Left lung (tissue), 14 donors: ENCODE results near the gene DMRT2. TPM values are rescaled to one million over a fixed set of nuclear protein-coding genes. Genes with fewer than 3 reads are reported as not detected.

ENCODE experiments used
- ATAC-seq: fragments of 200-7000 bp; cut with Tn5 transposase; one replicate; pipeline ENCODE4 v1.9.1; 2020; ENCODE audit warnings: moderate library complexity
- DNase-seq, 4 donors: peaks; one replicate each; pipeline ENCODE4 v3.0.0-alpha.2; 2013 to 2020
- H3K27ac ChIP-seq, 2 donors: fragments of 200-600 bp; sonication (generic) in 1 of 2; one replicate each; pipeline versions ENCODE4 v1.5.0 to v1.8.0; 2020 to 2021
- H3K27me3 ChIP-seq, 2 donors: fragments of 200-600 bp; sonication (generic) in 1 of 2; one replicate each; pipeline versions ENCODE4 v1.5.0 to v1.8.0; 2020 to 2021
- H3K36me3 ChIP-seq, 2 donors: fragments of 200-600 bp; sonication (generic) in 1 of 2; one replicate each; pipeline versions ENCODE4 v1.5.0 to v1.8.0; 2020 to 2021
- H3K4me1 ChIP-seq, 2 donors: fragments of 200-600 bp; one replicate each; pipeline ENCODE4 v1.8.0; 2021
- H3K4me3 ChIP-seq, 2 donors: fragments of 200-600 bp; sonication (generic) in 1 of 2; one replicate each; pipeline versions ENCODE4 v1.5.0 to v1.8.0; 2020 to 2021; ENCODE audit warnings: mild to moderate bottlenecking in 1 of 2
- H3K9me3 ChIP-seq, 2 donors: fragments of 200-600 bp; sonication (generic) in 1 of 2; one replicate each; pipeline versions ENCODE4 v1.5.0 to v1.8.0; 2020 to 2021
- intact Hi-C, 2 donors: fragments of 100-400 bp; cut with DNase I; formaldehyde crosslinking; loops; one replicate each; pipeline versions ENCODE4 v1.11.2 to v1.14.2; 2022
- long read RNA-seq, 12 donors: library from polyadenylated mRNA in 2 of 12; unstranded in 2 of 12; transcript quantifications; one replicate each; pipeline ENCODE4 v2.0.0 and lab custom pipeline, GENCODE V29; 2019 to 2026
- polyA plus RNA-seq, 6 donors: library from polyadenylated mRNA; unstranded; fragments of 120-200 nt; gene quantifications; one replicate each; pipeline ENCODE4 v1.2.1, GENCODE V29; 2013; ENCODE audit not compliant: insufficient read length in 6 of 6
- total RNA-seq, 2 donors: library from RNA; stranded (reverse); fragmentation: NEBNext Ultra II Directional; extraction: Animal tissue kit (Norgen Biotek cat#: 25700); gene quantifications; one replicate each; pipeline ENCODE4 v1.2.1, GENCODE V29; 2021
- TF ChIP-seq, protein P1 (sequence below), 2 donors: fragments of 200-600 bp; sonication (generic) in 1 of 2; IDR thresholded peaks; one replicate each; pipeline versions ENCODE4 v1.5.0 to v1.8.0; 2021; ENCODE audit warnings: antibody characterized with exemption in 2 of 2
- donor health status: DM: no; HTN: yes; CAD: no.
- donor health status: DM: no; HTN: no; CAD: no.

The DMRT2 gene
- under 1 TPM; 0.35 to 0.76 TPM for total RNA-seq
- under 1 TPM in 2 of 6 donors, not detected in 4; 0.09 to 0.23 TPM for polyA plus RNA-seq
- long read RNA-seq, donor 1, result 0 reads
- long read RNA-seq, donor 2, result 0 reads
- long read RNA-seq, donor 3, result 0 reads
- long read RNA-seq, donor 4, result 0 reads
- long read RNA-seq, donor 5, result 0 reads
- long read RNA-seq, donor 6, result 0 reads
- long read RNA-seq, donor 7, result 0 reads
- long read RNA-seq, donor 8, result 0 reads
- long read RNA-seq, donor 9, result 0 reads
- long read RNA-seq, donor 10, result 0 reads
- long read RNA-seq, donor 11, result 0 reads
- long read RNA-seq, donor 12, result 0 reads

DNA sequence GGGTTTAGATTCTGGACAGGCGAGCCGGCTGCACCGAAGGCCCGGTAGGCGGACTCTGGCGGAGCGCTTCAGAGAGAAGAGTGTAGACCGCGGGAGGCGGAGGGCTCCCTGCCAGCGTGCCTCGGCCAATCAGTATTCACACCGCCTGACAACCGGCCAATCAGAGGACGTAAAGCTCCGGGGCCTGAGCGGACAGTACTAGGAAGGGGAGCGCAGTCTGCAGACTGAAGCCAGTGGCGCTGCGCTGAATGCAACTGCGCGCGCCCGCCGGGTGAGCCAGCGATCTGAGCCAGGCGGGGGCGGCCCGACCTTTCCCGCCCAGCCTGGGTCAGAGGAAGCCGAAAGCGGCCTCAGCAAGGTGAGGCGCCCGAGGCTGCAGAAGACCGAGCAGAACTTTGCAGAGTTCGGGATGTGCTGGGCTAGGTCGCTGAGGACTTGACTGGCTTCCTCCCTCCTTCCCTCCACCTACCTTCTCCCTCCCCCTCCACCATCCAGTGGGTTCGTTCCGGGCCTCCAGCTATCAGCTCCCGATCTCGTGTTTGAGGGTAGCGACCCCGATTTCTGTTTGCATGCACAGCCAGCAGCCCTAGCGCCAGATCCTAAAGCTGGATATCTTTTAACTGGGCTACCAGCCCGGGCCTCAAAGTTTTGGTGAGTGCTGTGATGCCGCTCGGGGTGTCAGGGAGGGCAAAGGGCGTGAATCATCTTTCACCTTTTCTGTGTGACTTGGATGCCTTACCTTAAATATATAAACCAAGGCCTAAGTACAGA is at the start of gene DMRT2:
Gene DMRT2, plus strand, starts transcription at position 233 of the 771 bp plus-strand sequence. CDS start 1,257 bp downstream, outside the sequence.
- TF ChIP-seq, protein P1, sequence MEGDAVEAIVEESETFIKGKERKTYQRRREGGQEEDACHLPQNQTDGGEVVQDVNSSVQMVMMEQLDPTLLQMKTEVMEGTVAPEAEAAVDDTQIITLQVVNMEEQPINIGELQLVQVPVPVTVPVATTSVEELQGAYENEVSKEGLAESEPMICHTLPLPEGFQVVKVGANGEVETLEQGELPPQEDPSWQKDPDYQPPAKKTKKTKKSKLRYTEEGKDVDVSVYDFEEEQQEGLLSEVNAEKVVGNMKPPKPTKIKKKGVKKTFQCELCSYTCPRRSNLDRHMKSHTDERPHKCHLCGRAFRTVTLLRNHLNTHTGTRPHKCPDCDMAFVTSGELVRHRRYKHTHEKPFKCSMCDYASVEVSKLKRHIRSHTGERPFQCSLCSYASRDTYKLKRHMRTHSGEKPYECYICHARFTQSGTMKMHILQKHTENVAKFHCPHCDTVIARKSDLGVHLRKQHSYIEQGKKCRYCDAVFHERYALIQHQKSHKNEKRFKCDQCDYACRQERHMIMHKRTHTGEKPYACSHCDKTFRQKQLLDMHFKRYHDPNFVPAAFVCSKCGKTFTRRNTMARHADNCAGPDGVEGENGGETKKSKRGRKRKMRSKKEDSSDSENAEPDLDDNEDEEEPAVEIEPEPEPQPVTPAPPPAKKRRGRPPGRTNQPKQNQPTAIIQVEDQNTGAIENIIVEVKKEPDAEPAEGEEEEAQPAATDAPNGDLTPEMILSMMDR (IDR thresholded peaks at IDR 0.05), result no peak
- Histone ChIP-seq H3K4me1 (peaks cover 5 to 55% of the 10 kb centered on the region in 2 donors), H3K9me3 (no peaks in the 10 kb centered on the region), H3K36me3 (no peaks in the 10 kb centered on the region), H3K4me3 (peak within 1 kb of the TSS in 1 of 2 donors; percentile 7), H3K27ac (no peak within 1 kb of the TSS), H3K27me3 (peaks cover 98 to 100% of the 10 kb centered on the region in 2 donors)
- DNase-seq, result peak; percentile 86 to 95 (median 87)
- intact Hi-C loops, result no loop called here
- peak; percentile 92 for ATAC-seq

DNA sequence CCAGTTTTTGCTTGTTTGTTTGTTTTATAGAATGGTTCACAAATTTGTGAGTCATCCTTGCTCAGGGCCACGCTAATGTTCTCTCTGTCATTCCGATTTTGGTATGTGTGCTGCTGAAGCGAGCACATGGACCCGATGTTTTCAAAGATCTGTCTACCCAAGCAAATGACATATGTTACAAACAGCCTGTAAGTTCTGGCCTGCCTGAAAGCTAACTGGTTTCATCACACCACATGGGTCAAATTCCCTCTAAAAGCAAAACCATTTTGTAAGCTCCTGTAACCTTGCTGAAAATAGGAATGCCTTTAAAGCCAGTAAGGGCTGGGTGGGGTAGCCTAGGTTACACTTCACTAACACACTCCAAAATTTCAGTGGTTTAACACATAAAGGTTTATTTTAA is 48.3 kb upstream of the DMRT2 start:
- no peaks in the 10 kb centered on the region for H3K36me3 ChIP-seq
- intact Hi-C loops, result no loop called here
- DNase-seq, result no peak
- TF ChIP-seq, protein P1 (IDR thresholded peaks at IDR 0.05), result no peak
- no peak overlapping the region for H3K4me3 ChIP-seq
- H3K4me1 ChIP-seq, result no peaks in the 10 kb centered on the region
- ATAC-seq, result no peak
- H3K27ac ChIP-seq, result no peak overlapping the region
- peaks cover 0 to 5% of the 10 kb centered on the region in 2 donors for H3K9me3 ChIP-seq
- peaks cover 0 to 5% of the 10 kb centered on the region in 2 donors for H3K27me3 ChIP-seq

DNA sequence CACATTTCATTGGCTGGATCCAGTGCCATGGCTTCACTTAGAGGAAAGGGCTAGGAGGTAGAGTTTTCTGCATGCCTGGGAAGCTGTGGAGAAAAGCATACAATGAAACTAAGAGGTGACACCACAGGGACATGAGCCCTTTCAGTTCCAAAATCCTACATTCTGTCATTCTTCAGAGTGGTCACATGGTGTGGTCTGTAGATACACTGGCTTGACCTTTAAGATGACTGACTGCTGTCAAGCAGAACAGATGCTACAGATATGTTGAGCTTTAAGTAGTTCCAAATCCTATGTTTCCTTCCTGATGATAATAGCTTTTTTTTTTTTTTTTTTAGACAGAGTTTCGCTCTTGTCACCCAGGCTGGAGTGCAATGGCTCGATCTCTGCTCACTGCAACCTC is 47.5 kb upstream of the DMRT2 start:
- Histone ChIP-seq H3K9me3 (peaks cover 0 to 5% of the 10 kb centered on the region in 2 donors), H3K36me3 (no peaks in the 10 kb centered on the region), H3K4me1 (no peaks in the 10 kb centered on the region), H3K27me3 (peaks cover 0 to 5% of the 10 kb centered on the region in 2 donors), H3K4me3 (no peak overlapping the region), H3K27ac (no peak overlapping the region)
- DNase-seq (no peak), ATAC-seq (no peak)
- intact Hi-C loops, result no loop called here
- TF ChIP-seq, protein P1 (IDR thresholded peaks at IDR 0.05), result no peak

DNA sequence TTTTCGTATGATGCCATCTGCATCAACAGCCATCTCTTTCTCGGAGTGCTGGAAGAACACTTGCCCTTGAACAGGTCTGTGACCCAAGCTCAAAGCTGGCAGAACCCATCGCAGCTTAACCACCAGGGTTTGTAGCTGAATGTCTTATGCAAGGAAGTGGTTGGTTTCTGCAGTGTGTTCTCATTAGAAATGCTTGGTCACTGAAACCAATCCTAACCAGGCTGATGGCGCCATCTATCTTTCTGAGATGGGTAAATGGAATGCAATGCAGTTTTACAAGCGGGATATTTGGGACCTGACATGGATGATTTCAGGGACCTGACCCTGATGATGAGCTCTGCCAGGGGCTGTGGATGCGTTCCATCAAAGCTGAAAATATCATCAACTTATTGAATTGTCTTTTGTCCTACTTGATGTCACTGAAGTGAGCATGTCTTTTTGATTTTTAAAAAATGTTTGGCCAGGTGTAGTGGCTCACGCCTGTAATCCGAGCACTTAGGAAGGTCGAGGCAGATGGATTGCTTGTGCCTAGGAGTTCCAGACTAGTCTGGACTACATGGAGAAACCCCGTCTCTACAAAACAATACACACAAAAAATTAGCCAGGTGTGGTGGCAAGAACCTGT is 45.0 kb upstream of the DMRT2 start:
- DNase-seq (peak in 1 of 4 donors; percentile 33), ATAC-seq (peak; percentile 49)
- Histone ChIP-seq H3K9me3 (no peaks in the 10 kb centered on the region), H3K36me3 (no peaks in the 10 kb centered on the region), H3K27me3 (peaks cover 0 to 16% of the 10 kb centered on the region in 2 donors), H3K27ac (no peak overlapping the region), H3K4me3 (no peak overlapping the region), H3K4me1 (no peaks in the 10 kb centered on the region)
- intact Hi-C loops, result loop anchor here in 1 of 2 donors (5.0 kb wide), 1 partner anchor 113 kb away; no protein-coding TSS in a partner anchor
- TF ChIP-seq, protein P1 (IDR thresholded peaks at IDR 0.05), result peak; percentile 26 to 48
